BJ (cell line): ENCODE results near the gene LYPD6B. TPM values are rescaled to one million over a fixed set of nuclear protein-coding genes. Genes with fewer than 3 reads are reported as not detected.

Experiments
- CTCF ChIA-PET: fragments of 350-600 bp; formaldehyde crosslinking; extraction: SDS; loops from one replicate; lab custom pipeline; 2021; ENCODE audit warnings: antibody characterized with exemption, inconsistent platforms; lab: Yijun Ruan, JAX
- POLR2A ChIA-PET: fragments of 300-600 bp; sonication (Branson Sonifier 250); formaldehyde crosslinking; extraction: SDS; loops from one replicate; lab custom pipeline; 2021; ENCODE audit warnings: antibody characterized with exemption; lab: Charles Lee
- DNase-seq: peaks from one replicate; pipeline ENCODE4 v3.0.0-alpha.2; 2011; ENCODE audit warnings: low read depth
- H3K27me3 ChIP-seq: 2 replicates; pipeline ENCODE4 v1.6.0; 2011; ENCODE audit warnings: low read length; ENCODE audit not compliant: control insufficient read depth, insufficient read depth
- H3K36me3 ChIP-seq: 2 replicates; pipeline ENCODE4 v1.5.1; 2011; ENCODE audit warnings: low read length; ENCODE audit not compliant: control insufficient read depth, insufficient read depth
- H3K4me3 ChIP-seq: 2 replicates; pipeline ENCODE4 v1.5.1; 2011; ENCODE audit warnings: low read depth, mild to moderate bottlenecking, control low read depth, low read length
- CTCF ChIP-seq: IDR thresholded peaks from 2 replicates; pipeline ENCODE4 v1.5.1; 2011; ENCODE audit warnings: low read depth, mild to moderate bottlenecking, control low read depth, inconsistent platforms, low read length, moderate library complexity; ENCODE audit not compliant: insufficient read depth
- polyA plus RNA-seq: library from polyadenylated mRNA; depleted of rRNA; stranded (reverse); fragments of >200 nt; gene quantifications from 2 replicates; pipeline ENCODE4 v1.2.3, GENCODE V29; 2011; rRNA removed

LYPD6B gene
- polyA plus RNA-seq, 1 experiment: 19.1 TPM

GRCh38 chr2:149259136-149259535, 220.6 kb downstream of the LYPD6B start:
- DNase-seq: no peak
- peaks cover 2% of the 10 kb centered on the region; the same call in 1 of the 2 replicates for H3K27me3 ChIP-seq
- POLR2A ChIA-PET: no interaction called here
- no peak overlapping the region for H3K4me3 ChIP-seq
- TF ChIP-seq CTCF: no peak
- CTCF ChIA-PET: no interaction called here
- no peaks in the 10 kb centered on the region for H3K36me3 ChIP-seq

DNA sequence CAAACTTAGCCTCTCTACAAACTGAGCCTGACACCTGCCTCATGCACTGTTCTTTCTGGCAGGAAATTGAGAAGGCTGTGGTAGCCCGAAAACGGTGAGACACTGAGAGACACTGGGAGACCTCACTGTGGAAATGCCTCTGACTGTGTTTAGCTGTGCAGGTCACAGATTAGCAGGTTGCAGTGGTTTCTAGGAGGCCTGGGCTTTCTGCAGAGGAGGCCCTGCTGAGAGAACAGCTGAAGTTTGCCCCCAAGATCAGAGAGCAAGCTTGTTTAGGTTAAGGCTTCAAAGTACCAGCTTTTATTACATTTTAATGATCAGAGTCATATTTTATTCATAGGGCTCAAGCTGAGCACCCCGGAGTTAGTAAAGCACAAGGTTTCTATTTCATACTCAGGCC, 223.2 kb downstream of the LYPD6B start:
- ChIA-PET CTCF (no interaction called here), POLR2A (no interaction called here)
- H3K4me3 ChIP-seq: no peak overlapping the region
- no peak for TF ChIP-seq CTCF
- H3K27me3 ChIP-seq: peaks cover 2% of the 10 kb centered on the region
- no peaks in the 10 kb centered on the region for H3K36me3 ChIP-seq
- no peak for DNase-seq

Other genes with a start within 250 kb of the LYPD6B start
- gene KIF5C, start 163.5 kb upstream of the LYPD6B start, polyA plus RNA-seq: 0.17 and 0.23 TPM in 2 replicates